Kidney epithelial cell (primary cell): ENCODE data around the gene TRPC4AP. TPM values are rescaled to one million over a fixed set of nuclear protein-coding genes. Genes with fewer than 3 reads are reported as not detected.

Source experiments
- DNase-seq: peaks from one replicate; pipeline ENCODE4 v3.0.0-alpha.2; 2010; ENCODE audit warnings: low read depth
- H3K27me3 ChIP-seq: 2 replicates; pipeline ENCODE4 v1.6.0; 2011; ENCODE audit warnings: low read length; ENCODE audit not compliant: control insufficient read depth, insufficient read depth
- H3K36me3 ChIP-seq: 2 replicates; pipeline ENCODE4 v1.5.1; 2011; ENCODE audit warnings: low read length; ENCODE audit not compliant: control insufficient read depth, insufficient read depth
- H3K4me3 ChIP-seq: 2 replicates; pipeline ENCODE4 v1.5.1; 2011; ENCODE audit warnings: low read depth, mild to moderate bottlenecking, control low read depth, low read length
- CTCF ChIP-seq: IDR thresholded peaks from 2 replicates; pipeline ENCODE4 v1.5.1; 2011; ENCODE audit warnings: mild to moderate bottlenecking, moderate library complexity, low read length, control low read depth, inconsistent platforms; ENCODE audit not compliant: insufficient read depth, poor library complexity, severe bottlenecking
- total RNA-seq: library from RNA; depleted of rRNA; stranded (reverse); fragments of >200 nt; gene quantifications from 2 replicates; pipeline ENCODE4 v1.2.3, GENCODE V29; 2015

Gene TRPC4AP
- total RNA-seq, 1 donor from 2014 or later, result 78.8 TPM

GRCh38 chr20:34971561-34972235, 120.9 kb downstream of the TRPC4AP start:
- no peak for TF ChIP-seq CTCF
- Histone ChIP-seq H3K27me3 (no peaks in the 10 kb centered on the region), H3K36me3 (no peaks in the 10 kb centered on the region), H3K4me3 (no peak overlapping the region)
- DNase-seq, result no peak

- no peak overlapping the region for H3K4me3 ChIP-seq
- no peak for TF ChIP-seq CTCF
- H3K27me3 ChIP-seq, result no peaks in the 10 kb centered on the region
- DNase-seq, result no peak
- no peaks in the 10 kb centered on the region for H3K36me3 ChIP-seq
Measured at GRCh38 chr20:34970846-34971560, 121.6 kb downstream of the TRPC4AP start.

- no peak overlapping the region for H3K4me3 ChIP-seq
- H3K27me3 ChIP-seq, result no peaks in the 10 kb centered on the region
- H3K36me3 ChIP-seq, result no peaks in the 10 kb centered on the region
- DNase-seq, result no peak
- no peak for TF ChIP-seq CTCF
Measured at GRCh38 chr20:34970193-34970840, 122.3 kb downstream of the TRPC4AP start.

- DNase-seq, result no peak
- no peaks in the 10 kb centered on the region for H3K36me3 ChIP-seq
- no peaks in the 10 kb centered on the region for H3K27me3 ChIP-seq
- TF ChIP-seq CTCF, result no peak
- no peak overlapping the region for H3K4me3 ChIP-seq
Measured at GRCh38 chr20:34968042-34968775, 124.4 kb downstream of the TRPC4AP start.

- no peak for TF ChIP-seq CTCF
- no peaks in the 10 kb centered on the region for H3K36me3 ChIP-seq
- no peak overlapping the region for H3K4me3 ChIP-seq
Measured at GRCh38 chr20:34967421-34967820, 125.2 kb downstream of the TRPC4AP start.

More at GRCh38 chr20:34967421-34967820, 125.2 kb downstream of the TRPC4AP start:
- no peak for DNase-seq
- H3K27me3 ChIP-seq, result no peaks in the 10 kb centered on the region
